ENCODE results near the gene SLC25A27.
"Not testable (repeated sequence)": the region's sequence is repeated elsewhere in the genome, so short reads cannot be mapped to it uniquely, and the experiment has no call there.

The SLC25A27 gene, protein sequence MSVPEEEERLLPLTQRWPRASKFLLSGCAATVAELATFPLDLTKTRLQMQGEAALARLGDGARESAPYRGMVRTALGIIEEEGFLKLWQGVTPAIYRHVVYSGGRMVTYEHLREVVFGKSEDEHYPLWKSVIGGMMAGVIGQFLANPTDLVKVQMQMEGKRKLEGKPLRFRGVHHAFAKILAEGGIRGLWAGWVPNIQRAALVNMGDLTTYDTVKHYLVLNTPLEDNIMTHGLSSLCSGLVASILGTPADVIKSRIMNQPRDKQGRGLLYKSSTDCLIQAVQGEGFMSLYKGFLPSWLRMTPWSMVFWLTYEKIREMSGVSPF

DNA sequence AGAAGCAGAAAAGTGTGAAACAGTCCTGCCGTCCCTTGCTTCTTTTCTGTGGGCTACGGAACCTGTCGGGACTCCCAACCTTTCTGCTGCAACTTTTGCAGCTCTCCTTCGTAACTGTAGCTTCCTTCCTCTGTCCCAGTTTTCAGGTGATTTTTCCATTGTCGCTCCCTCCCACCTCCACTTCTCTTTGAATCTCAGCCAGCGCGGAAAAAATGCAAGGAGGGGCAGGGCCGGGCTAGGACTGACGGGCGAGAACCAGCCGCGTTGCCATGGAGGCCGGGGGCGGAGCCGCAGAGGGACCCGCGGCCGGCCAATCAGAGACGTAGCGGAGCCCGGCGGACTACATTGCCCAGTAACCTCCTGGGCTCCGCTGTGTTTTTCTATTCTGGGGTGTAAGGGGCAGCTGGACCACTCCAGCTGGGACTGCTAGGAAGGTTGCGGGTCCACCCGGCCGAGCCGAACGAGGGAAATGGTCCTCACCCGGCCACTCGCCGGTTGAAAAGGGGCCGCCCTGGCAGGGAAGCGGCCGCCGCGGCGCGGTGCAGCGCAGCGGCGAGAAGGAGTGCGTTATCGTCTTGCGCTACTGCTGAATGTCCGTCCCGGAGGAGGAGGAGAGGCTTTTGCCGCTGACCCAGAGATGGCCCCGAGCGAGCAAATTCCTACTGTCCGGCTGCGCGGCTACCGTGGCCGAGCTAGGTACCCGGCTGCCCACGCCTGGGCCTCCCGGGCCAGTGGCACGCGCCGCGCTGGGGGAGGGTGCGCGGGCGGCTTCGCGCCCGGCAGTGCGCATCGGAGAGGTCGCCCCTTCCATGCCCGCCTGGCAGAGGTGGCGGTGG lies at the start of gene SLC25A27, which contains the start of gene CYP39A1:
Gene SLC25A27 (plus strand): TSS at position 373 of the 836 bp plus-strand sequence. CDS start 218 bp downstream, at position 591.
Gene CYP39A1 (minus strand): TSS at position 216 of the 836 bp plus-strand sequence. CDS start 236 bp downstream, outside the sequence.
- DNase-seq = peak; percentile 98

DNA sequence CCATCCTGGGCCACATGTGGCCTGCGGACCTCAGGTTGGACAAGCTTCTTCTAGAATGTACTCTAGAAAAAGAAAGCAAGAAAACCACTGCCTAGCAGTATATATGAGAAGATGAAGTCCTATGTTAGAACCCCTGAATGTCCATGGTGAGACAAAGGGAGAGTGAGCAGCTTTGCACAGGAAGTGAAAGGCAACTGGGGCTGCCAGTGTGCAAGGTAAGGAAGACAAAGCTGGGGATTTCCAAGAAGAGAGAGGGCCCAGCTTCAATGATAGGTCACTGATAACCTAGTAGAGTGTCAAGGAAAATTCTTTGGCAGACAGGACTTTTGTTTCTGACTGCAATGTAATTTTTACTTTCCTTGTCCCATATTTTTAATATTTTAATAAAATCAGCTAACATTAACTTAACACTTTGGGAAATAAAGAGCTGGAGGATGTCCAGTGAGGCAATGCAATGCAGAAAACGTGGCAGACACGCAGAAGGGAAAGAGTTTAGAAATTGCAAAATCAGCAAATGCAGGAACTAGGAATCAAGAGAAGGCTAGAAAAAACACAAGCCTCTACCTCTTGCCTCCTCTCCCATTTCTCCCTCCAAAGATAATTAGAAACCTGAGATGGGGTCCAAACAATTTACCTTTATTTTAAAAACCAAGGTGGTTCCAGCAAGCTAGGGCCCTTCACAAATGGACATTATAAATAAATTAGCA lies 47.5 kb upstream of the SLC25A27 start:
- no peak for DNase-seq

DNA sequence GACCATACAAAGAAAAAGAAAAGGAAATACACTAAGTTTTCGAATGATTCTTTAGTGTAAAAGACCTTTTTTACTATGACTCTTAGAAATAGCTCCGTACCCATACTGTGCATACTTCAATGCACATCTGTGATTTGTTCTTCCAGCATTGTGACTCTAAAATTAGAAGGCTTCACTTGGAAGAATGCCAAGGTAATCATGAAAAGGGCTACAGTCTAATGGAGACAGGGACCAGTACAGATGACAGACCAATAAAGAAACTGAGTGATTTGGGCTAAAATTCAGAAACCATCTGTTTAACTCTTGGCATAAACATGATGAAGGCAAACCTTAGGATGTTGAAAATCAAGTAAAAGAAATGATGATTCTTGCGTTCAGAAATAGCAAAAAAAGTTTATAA lies 46.4 kb upstream of the SLC25A27 start:
- DNase-seq = peak; percentile 22

DNA sequence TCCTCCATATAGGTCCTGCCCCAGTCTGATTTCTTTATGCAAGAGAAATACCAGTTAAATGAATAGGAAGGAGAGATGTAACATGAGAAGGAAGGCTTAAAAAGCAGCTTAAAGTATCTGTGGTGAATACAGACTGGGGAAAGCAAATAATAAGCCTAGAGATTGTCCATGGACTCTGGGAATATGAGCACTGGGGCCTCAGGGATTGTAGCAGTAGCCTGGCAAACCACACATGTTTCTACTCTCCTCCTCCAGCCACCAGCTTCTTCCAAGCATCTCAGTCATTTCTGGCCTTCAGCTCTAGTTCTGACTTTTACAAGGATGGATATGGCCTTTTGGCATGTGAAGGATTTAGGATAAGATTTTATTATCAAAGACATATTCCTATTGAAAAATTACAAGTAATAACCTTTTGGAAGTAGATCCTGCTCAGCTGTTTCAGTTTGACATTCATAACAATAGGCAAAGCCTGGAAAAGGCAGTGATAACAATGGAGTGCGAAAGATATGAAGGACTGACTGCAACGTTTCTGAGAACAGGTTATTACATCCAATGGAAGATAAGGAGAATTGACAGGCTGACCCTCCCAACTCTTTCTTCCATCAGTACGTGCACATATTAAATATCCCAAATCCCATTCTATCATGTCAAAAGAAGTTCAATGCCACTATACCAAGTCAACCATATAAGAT lies 41.8 kb upstream of the SLC25A27 start:
- DNase-seq = peak; percentile 21

DNA sequence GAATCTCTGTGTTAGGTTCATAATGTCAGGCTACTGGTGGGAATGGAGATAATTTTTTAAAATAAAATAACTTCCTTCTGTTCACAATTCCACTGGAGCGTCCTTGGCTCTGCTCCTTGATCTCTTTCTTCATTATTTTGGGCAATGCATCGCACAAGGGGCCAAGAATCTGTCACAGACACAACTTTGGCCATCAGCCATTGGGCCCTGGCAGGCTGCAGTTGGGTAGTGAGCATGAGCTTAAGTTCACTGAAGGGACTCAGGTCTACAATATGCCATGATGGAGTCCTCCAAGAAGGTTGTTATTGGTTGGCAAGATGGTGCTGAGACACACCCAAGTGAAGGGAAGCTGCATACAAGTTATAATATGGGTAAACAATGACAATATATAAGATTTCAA lies 40.1 kb upstream of the SLC25A27 start:
- DNase-seq = no peak

DNA sequence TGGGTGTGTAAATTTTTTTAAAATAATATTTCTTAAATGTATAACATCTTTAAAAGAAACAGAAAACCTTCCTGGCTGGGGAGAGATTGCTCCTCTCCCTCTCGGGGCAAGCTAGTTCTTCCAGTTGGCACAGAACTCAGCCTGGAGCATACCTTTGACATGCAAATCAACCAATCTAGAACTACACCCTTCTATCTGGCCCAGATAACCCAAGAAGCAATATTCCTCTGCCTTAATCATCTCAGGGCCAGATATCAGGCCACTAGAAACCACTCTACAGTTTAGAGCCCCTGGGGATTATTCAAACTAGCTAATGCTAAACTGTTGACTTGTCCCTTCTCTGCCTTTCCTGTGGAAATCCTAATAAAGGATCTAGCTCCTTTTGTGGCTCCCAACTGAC lies 34.0 kb upstream of the SLC25A27 start:
- DNase-seq = no peak

DNA sequence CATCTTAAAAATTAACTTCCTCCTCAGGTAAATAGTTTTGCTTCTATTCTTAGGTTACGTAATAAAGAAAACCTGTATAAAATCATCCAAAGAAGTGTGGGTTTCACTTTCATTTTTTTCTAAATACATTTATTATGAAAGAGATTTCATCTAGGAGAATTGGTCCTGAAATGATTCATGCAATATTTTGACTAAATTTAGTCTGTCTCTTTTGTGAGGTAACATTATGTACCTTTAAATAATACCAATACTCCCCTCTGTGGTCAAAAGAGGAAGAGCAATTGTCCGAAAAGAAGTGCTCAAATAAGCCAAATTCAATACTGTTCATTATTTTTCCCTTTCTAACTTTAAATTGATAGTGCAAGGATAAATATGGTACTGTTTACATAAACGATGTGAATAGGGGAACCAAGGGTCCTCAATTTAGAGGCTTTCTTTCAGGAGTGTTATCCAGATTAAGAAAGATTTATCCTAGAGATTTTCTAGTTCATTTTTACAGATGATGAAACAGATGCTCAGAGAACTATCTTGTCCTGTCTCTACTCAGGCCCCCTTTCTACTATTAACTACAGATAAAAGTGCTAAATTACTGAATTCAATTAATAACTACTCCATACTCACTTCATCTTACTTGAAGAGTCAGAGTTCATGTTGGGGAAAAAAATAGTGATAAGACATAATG lies 26.4 kb upstream of the SLC25A27 start:
- DNase-seq = peak; percentile 60

DNA sequence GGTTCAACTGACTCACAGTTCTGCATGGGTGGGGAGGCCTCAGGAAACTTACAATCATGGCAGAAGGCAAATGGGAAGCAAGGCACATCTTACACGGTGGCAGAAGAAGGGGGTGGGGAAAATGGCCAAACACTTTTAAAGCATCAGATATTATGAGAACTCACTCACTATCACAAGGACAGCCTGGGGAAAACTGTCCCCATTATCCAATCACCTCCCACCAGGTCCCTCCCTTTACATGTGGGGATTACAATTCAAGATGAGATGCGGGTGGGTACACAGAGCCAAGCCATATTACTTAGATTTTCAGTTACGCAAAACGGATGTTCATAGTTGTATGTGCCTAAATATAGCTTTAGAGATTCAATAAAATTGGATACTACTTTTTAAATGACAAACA lies 25.8 kb upstream of the SLC25A27 start:
- no peak for DNase-seq

DNA sequence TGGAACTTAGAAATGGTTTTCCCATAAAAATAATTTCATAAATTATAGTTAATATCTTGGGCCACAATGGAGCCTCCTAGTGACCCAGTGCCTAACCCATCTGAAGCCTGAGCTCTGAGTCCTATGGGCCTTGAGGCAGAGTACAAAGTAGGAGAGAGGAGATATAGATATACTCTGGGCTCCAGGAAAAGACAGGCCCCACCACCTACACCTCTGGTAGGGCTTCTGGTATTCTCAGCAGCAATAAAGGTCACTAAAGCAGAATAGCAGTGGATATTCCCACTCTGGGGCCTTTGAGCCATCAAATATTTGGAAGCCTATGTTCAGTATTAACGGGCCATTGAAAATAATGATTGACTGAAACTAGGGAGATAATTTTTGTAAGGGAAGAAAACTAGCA lies 24.3 kb upstream of the SLC25A27 start:
- DNase-seq = no peak

DNA sequence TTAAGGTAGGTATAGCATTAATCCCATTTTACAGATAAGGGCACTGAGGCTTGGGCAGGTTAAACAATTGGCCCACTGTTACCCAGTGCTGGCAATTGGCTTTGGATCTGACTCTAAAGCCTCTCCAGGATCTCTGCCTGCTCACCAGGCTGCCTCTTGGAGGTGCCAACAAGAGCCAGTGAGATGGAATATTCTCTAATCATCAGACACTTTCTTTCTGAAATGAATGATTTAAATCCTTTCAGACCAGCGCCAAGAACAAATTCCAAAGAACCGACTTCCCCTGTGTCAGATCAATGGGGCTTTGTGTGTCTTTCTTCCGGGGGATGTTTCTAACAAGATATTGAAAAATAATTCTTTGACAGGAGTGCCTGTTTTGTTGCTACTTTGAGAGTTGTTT lies 23.8 kb upstream of the SLC25A27 start:
- no peak for DNase-seq

DNA sequence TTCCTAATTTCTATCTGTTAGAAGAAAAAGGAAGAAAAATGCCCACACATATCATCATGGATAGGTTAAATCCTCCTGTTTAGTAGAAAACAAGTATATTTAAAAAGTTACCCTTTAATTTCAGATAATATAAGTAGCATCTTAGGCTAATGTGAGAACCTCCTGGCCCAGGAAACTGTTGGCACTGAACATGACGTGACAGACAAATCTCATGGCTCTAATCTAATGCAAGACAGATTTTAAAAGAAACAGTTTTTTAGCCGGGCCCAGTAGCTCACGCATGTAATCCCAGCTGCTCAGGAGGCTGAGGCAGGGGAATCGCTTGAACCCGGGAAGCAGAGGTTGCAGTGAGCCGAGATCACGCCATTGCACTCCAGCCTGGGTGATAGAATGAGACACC lies 23.1 kb upstream of the SLC25A27 start:
- no peak for DNase-seq

DNA sequence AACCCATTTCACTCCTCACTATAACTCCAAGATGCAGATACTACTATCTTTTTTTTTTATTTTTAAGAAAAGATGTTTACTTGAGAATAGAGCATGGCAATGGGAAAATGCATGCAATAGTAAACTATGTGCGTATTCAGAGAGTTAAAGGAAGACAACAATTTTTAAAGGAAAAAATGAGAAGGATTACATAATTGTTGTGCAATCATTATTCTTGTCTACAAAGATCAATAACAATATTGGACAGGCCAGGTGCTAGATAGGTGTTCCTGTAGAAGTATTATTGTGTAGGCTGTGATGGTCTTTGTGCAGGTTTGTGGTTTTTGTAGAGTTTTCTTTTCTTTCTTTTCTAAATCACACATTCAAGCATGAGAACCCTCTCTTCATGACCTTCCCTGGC lies 20.7 kb upstream of the SLC25A27 start:
- no peak for DNase-seq

DNA sequence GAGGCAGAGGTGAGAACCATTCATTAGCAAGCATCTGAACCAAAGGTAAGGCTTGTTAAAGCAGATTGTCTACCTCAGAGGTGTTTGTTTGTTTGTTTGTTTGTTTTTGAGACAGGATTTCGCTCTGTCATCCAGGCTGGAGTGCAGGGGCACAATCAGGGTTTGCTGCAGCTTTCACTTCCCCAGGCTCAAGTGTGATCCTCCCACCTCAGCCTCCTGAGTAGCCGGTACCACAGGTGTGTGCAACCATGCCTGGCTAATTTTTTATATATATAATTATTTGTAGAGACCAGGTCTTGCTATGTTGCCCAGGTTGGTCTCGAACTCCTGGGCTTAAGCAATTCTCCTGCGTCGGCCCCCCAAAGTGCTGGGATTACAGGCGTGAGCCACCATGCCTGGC lies 17.3 kb upstream of the SLC25A27 start:
- DNase-seq = no peak

DNA sequence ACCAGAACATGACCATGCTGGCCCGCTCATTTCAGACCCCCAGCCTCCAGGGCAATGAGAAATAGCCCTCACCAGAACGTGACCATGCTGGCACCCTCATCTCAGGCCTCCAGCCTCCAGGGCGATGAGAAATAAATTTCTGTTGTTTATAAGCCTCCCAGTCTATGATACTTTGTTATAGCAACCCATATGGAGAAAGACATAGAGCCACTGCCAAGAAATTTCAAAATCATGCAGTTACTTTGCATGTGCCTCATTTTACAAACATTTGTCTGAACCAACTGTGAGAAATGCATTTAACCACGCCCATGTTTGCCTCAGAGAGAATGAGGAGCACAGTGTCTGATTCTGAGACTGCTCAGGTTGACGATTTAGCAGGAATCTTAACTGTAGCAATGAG lies 15.6 kb upstream of the SLC25A27 start:
- DNase-seq = peak; percentile 6

DNA sequence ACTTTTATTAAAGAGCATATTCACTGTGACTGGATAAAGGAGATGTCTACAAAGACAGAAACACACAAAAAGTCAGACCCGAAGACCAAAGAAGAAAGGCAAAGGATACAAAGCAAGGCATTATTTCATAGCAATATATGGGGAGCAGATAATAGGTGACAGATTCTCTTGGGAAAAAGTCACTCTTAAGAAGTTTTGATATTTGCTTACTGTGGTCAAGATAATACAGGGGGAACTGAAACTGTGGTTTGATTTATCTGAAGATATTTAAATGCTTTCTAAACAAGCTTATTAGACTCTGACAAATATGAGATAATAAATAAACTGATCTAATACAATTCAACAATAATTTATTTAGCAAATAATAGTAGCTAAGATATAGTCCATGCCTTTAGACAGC lies 14.8 kb upstream of the SLC25A27 start:
- no peak for DNase-seq

DNA sequence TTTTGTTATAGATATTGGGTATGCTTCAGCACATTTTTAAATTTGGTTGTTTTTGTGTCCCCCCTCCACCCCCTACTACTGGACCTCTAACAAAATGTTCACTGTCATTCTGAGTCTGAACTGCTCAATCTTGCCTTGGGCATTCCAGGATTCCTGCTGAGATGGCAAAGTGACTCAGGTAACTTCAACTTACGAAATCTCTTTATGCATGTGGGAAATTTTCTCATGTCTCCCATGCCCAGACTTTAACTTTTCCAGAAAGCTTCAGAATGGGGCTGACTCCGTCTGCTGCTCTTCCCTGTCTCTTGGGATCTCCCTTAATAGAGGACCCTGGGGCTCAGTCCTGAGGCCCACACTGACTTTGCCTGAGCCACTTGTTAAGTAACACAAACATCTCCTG lies 14.1 kb upstream of the SLC25A27 start:
- DNase-seq = no peak

DNA sequence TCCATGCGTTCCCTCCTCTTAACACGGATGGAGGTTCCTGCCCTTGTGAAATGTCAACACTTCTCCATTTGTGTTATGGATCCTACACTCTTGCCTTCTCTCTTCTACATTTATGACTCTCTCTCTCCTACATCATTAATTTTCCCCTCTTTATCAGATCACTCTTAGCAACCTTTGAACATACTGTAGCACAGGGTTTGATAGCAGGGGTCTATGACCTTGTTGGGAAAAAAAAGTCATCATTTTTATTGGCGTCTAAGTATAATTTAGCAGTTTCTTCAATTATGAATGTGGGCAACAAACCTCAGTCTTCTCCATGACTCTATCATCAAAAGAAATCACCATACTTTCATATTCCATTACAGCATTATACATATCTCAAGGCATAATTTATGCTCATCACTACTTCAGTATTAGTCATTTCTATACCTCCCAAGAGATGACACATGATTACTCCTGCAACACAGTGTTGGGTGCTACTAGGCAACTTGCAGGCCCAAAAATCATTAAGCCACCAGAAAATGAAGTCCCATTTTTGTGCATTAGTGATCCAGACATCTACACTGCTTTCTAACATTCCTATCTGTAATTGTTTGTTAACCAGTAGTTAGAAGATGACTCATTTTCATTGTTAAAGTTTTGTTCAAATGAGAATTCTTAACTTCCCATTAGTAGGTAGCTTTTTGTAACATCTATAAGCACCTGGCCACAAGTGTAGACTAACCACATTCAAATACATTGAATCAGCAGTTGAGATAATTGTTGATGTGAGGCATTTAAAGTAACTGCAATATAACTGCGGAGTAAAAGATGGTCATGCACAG lies 9.6 kb upstream of the SLC25A27 start:
- DNase-seq = no peak

DNA sequence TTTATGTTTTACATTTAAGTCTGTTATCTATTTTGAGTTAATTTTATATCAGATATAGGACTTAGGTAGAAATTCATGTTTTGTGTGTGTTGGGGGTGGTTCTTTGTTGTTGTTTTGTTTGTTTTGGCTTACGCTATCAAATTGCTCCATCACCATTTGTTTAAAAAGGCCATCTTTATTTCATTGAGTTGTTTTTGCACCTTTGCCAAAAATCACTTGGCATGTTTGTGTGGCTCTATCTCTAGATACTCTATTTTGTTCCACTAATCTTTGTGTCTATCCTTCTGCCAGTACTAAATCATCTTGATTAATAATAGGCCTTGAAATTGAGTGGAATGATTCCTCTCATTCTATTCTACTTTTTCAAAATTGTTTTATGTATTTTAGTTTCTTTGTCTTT lies 7.5 kb upstream of the SLC25A27 start:
- no peak for DNase-seq

DNA sequence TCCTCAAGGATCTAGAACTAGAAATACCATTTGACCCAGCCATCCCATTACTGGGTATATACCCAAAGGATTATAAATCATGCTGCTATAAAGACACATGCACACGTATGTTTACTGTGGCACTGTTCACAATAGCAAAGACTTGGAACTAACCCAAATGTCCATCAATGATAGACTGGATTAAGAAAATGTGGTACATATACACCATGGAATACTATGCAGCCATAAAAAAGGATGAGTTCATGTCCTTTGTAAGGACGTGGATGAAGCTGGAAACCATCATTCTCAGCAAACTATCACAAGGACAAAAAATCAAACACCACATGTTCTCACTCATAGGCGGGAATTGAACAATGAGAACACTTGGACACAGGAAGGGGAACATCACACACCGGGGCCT lies 4.7 kb upstream of the SLC25A27 start:
- not testable (repeated sequence) for DNase-seq

DNA sequence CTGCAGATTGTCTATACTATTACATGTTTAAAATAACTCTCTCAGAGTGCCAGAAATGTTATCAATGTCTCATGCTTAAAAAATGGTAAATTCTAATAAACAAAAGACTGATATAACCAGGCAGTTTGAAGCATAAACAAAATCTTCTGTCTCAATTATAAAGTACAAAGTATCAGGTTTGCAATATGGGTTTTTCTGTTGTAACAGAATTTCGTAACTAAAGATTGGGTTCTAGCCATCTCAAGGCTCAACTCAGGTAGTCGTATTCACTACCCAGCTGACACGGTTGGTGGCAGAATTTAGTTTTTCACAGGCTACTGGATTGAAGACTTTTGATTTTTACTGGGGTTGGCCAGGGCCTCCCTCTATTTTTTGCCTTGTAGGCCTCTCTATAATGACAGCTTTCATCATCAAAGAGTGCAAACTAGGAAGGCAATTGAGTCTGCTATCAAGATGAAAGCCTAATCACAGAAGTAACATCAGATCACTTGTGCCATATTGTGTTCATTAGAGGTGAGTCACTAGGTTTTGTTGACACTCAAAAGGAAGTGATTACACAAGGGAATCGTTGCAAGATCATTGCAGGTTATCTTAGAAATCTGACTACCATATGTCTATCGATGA lies 3.8 kb upstream of the SLC25A27 start:
- DNase-seq = no peak

DNA sequence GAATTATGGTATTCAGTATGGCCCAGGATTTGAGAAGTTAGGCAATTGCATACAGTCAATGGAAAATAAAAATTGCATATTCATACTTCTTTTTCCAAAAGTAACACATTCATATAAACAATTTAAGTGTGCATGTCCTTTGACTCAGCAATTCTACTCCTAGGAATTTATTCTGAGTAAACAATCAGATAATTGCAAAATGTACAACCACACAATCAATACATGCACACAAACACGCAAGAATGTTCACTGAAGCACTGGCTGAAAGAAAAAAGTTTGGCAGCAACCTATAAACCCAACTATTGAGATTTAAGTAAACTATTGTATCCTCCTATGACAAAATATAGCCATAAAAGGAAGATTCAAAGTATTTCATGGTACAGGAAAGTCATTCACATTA lies 1.8 kb upstream of the SLC25A27 start:
- peak; percentile 44 for DNase-seq
